BJ (cell line): ENCODE measurements around the gene KCNK3. TPM values are rescaled to one million over a fixed set of nuclear protein-coding genes. Genes with fewer than 3 reads are reported as not detected.

Experiments used
- CTCF ChIA-PET: fragments of 350-600 bp; formaldehyde crosslinking; extraction: SDS; loops from one replicate; lab custom pipeline; 2021; ENCODE audit warnings: antibody characterized with exemption, inconsistent platforms; lab: Yijun Ruan, JAX
- POLR2A ChIA-PET: fragments of 300-600 bp; sonication (Branson Sonifier 250); formaldehyde crosslinking; extraction: SDS; loops from one replicate; lab custom pipeline; 2021; ENCODE audit warnings: antibody characterized with exemption; lab: Charles Lee
- DNase-seq: peaks from one replicate; pipeline ENCODE4 v3.0.0-alpha.2; 2011; ENCODE audit warnings: low read depth
- H3K27me3 ChIP-seq: 2 replicates; pipeline ENCODE4 v1.6.0; 2011; ENCODE audit warnings: low read length; ENCODE audit not compliant: control insufficient read depth, insufficient read depth
- H3K36me3 ChIP-seq: 2 replicates; pipeline ENCODE4 v1.5.1; 2011; ENCODE audit warnings: low read length; ENCODE audit not compliant: control insufficient read depth, insufficient read depth
- H3K4me3 ChIP-seq: 2 replicates; pipeline ENCODE4 v1.5.1; 2011; ENCODE audit warnings: low read depth, mild to moderate bottlenecking, control low read depth, low read length
- polyA plus RNA-seq: library from polyadenylated mRNA; depleted of rRNA; stranded (reverse); fragments of >200 nt; gene quantifications from 2 replicates; pipeline ENCODE4 v1.2.3, GENCODE V29; 2011
- TF ChIP-seq, protein P1 (sequence below): IDR thresholded peaks from 2 replicates; pipeline ENCODE4 v1.5.1; 2011; ENCODE audit warnings: low read depth, mild to moderate bottlenecking, control low read depth, inconsistent platforms, low read length, moderate library complexity; ENCODE audit not compliant: insufficient read depth

KCNK3 gene
- polyA plus RNA-seq, 1 experiment: 0.22 TPM

DNA sequence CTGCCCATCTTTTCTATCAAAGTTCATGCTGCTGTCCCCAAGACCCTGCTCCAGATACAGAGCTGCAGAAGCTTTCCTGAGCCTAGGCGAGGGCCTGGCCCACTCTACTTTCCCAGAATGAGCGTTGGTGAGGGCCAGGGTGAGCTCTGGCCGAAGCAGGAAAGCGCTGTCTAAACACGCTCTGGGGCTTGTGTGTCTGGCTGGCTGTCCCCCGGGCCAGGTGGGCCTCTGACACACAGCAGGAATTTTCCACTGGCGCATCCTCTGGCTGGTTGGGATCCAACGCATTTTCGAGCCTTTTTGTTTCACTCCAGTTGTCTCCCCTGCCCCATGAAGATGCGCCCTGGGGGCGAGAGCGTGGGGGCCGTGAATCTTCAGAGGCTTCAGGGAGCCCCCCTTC lies 17.8 kb upstream of the KCNK3 start:
- Histone ChIP-seq H3K36me3 (no peaks in the 10 kb centered on the region), H3K27me3 (peaks cover 22% of the 10 kb centered on the region), H3K4me3 (no peak overlapping the region)
- no peak for DNase-seq
- ChIA-PET CTCF (interaction anchor here (1.4 kb wide), 1 partner anchor 71 kb away, joined by 5 read pairs; no protein-coding TSS in a partner anchor), POLR2A (no interaction called here)
- TF ChIP-seq, protein P1, sequence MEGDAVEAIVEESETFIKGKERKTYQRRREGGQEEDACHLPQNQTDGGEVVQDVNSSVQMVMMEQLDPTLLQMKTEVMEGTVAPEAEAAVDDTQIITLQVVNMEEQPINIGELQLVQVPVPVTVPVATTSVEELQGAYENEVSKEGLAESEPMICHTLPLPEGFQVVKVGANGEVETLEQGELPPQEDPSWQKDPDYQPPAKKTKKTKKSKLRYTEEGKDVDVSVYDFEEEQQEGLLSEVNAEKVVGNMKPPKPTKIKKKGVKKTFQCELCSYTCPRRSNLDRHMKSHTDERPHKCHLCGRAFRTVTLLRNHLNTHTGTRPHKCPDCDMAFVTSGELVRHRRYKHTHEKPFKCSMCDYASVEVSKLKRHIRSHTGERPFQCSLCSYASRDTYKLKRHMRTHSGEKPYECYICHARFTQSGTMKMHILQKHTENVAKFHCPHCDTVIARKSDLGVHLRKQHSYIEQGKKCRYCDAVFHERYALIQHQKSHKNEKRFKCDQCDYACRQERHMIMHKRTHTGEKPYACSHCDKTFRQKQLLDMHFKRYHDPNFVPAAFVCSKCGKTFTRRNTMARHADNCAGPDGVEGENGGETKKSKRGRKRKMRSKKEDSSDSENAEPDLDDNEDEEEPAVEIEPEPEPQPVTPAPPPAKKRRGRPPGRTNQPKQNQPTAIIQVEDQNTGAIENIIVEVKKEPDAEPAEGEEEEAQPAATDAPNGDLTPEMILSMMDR: no peak

DNA sequence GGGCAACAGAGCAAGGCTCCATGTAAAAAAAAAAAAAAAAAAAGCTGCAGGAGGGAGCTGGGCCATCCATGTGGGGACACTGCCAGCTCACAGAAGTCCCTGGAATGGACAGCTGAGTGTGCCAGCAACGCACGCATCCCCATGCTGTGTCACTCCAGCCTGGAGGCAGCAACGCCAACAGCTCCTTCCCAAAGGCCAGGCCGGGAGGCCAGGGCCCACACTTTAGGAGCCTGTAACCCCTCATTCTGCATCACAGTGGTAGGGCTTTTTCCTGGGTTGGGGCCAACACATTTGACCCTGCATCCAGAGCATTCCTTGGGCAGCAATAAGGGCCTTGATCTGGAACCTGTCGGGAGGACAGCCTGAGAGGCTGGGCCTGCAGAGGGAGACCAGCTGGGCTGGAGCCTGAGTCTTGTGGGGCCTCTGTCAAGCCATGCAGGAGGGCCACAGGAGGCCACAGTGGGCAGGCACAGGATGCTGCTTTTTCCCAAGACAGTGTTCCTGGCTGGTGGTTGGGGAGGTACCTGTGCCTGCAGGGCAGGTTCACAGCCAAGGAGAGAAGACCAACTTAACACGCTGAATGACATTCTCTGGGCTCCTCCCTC lies 16.8 kb upstream of the KCNK3 start:
- Histone ChIP-seq H3K27me3 (peaks cover 22% of the 10 kb centered on the region), H3K4me3 (no peak overlapping the region), H3K36me3 (no peaks in the 10 kb centered on the region)
- POLR2A ChIA-PET: no interaction called here
- no peak for DNase-seq
- TF ChIP-seq, protein P1: no peak
- CTCF ChIA-PET: no interaction called here

DNA sequence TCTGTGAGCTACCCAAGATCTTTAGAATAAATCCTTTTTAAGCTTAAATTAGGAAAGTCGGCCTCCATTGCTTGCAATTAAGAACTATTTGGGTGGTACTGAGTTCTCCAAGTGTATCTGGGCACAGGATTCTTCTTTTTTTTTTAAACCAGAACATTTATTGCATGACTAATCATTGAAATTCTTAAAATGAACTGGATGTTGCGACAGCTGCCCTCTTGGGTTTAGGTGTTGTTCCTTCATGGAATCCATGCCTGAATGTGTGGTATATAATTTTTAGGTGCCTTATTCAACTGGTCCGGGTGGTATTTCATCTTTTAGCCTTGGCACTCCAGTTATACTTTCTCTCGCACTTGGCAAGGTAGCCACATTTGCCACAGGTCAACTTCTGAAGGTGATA lies 14.5 kb upstream of the KCNK3 start:
- Histone ChIP-seq H3K27me3 (peaks cover 13% of the 10 kb centered on the region), H3K4me3 (no peak overlapping the region), H3K36me3 (no peaks in the 10 kb centered on the region)
- no peak for DNase-seq
- POLR2A ChIA-PET: no interaction called here
- TF ChIP-seq, protein P1: no peak
- CTCF ChIA-PET: interaction anchor here (1.3 kb wide), 1 partner anchor 18 kb away, joined by 5 read pairs; no protein-coding TSS in a partner anchor

DNA sequence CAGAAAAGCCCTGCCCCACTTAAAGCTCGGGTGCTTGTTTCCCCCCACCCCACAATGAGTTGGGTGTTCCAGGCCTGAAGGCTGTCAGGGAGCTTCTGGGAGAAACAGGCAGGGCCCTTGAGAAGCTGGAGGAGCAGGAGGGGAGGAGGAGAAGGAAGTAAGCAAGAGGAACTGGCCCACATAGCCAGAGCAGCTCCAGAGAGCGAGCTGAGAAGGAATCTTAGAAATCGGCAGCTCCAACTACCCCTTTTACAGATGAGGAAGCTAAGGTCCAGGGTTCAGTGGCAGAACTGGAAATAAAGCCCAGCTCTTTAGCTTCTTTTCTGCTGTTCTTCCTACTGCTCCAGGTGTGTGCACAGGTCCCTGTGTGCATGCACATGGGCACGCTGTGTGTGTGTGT lies 12.7 kb upstream of the KCNK3 start:
- peaks cover 9% of the 10 kb centered on the region for H3K27me3 ChIP-seq
- CTCF ChIA-PET: interaction anchor here (2.1 to 2.5 kb wide), 2 partner anchors 12 to 21 kb away, joined by 7 to 8 read pairs; no protein-coding TSS in a partner anchor

DNA sequence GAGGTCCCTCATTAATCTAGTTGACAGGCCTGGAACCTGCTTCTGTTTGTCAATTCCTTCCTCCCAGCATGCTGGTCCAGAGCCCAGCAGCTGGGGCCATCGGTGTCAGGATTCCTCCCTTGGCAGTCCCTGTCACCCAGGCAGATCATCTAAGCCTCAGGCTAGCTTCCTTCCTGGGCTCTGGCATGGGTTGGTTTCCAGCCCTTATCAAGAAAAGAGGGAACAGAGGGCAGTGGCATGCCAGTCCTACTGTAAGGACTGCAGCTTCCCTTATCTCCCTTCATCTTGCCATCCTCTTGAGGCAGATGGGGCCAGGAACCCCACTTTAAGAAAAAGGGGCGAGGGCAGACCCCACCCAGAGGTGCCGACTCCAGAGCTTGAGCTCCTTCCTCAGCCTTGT lies 10.9 kb upstream of the KCNK3 start:
- TF ChIP-seq, protein P1: no peak
- DNase-seq: no peak
- no peak overlapping the region for H3K4me3 ChIP-seq
- peaks cover 12% of the 10 kb centered on the region for H3K27me3 ChIP-seq
- ChIA-PET CTCF (interaction anchor here (0.9 kb wide), 1 partner anchor 58 kb away, joined by 3 read pairs; no protein-coding TSS in a partner anchor), POLR2A (no interaction called here)
- H3K36me3 ChIP-seq: no peaks in the 10 kb centered on the region

More for the DNA sequence above, 12.7 kb upstream of the KCNK3 start:
- TF ChIP-seq, protein P1: no peak
- POLR2A ChIA-PET: no interaction called here
- H3K36me3 ChIP-seq: no peaks in the 10 kb centered on the region
- DNase-seq: no peak
- H3K4me3 ChIP-seq: no peak overlapping the region
